GM21576 (cell line): ENCODE results near the gene TYMP.
"Not testable (repeated sequence)": the region's sequence is repeated elsewhere in the genome, so short reads cannot be mapped to it uniquely, and the experiment has no call there.

Source experiments
- ATAC-seq: cut with Tn5 transposase; IDR thresholded peaks from one replicate; pipeline ENCODE4 v1.9.1; 2021; ENCODE audit warnings: mild to moderate bottlenecking, moderate library complexity; ENCODE audit not compliant: unreplicated experiment

TYMP gene

DNA sequence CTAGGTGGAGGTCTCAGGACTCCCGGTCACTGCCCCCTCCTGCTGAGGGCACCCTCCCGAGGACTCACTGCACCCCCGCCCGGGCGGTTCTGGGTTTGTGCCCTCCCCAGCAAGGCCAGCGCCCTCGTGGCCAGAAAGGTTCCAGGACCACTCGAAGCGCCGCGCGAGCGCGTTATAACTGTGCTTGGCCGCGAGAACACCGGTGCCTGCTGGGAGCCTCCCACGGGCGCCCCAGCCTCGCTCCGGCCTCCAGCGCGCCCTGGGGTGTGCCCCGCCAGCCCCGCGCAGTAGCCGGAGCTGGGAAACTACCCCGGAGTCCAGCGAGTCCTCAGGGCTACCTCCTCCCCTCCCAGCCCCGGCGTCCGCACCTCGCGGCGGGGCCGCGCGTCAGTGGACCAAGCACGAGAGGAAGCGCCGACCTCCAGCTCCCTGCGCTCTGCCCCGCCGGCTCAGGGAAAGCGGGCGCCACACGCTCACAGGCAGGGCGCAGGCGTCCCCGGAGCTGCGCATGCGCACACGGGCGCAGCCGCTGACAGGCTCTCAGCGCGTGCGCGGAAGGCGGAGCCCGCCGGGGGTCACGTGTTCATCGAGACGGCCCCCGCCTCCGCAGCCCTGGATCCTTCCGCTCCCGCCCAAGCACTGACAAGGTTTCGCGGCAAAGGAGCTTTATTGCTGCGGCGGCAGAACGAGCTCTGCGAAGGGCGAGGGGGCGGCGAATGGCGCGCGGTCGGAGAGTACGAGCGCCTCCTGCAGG is 4.5 kb downstream of the TYMP start, which contains the start of gene SCO2:
TSS of gene SCO2 (minus strand) at position 495 of the 754 bp plus-strand sequence. CDS start 1,187 bp downstream, outside the sequence.
- peak; percentile 35 for ATAC-seq

GRCh38 chr22:50524676-50525103 is 5.1 kb downstream of the TYMP start:
- ATAC-seq = no peak

- ATAC-seq = no peak
Observed at GRCh38 chr22:50523806-50524675, 5.8 kb downstream of the TYMP start.

DNA sequence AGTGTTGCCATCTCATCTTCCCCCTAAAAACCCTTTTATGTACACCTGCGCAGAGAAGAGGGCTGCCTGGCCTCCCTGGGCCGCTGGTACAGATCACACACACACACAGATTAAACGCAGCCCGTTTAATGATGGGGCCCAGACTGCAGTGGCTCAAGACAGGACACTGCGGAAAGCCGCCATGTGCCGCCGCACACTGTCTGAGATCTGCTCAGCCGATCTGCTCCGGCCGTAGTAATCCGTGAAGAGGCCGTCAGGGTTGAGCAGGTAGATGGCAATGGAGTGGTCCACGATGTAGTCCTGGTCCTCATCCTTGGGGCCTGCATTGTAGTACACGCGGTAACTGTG is 6.4 kb downstream of the TYMP start:
- ATAC-seq = no peak

DNA sequence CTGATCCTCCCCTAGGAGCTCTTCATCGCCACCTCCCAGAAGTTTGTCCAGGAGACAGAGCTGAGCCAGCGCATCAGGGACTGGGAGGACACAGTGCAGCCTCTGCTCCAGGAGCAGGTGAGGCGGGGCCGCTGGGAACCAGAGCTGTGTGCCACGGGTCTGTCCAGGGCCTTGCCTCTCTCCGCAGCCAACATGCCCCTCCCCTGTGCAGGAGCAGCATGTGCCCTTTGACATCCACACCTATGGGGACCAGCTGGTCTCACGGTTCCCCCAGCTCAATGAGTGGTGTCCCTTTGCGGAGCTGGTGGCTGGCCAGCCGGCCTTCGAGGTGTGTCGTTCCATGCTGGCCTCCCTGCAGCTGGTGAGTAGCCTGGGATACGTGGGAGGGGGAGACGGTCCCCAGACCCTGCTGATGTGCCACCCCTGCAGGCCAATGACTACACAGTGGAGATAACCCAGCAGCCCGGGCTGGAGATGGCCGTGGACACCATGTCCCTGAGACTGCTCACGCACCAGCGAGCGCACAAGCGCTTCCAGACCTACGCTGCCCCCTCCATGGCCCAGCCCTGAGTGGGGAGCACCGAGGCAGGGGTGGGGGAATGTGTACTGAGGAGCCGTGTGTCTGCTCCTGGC is 6.9 kb downstream of the TYMP start:
- no peak for ATAC-seq

- ATAC-seq = no peak
Observed at GRCh38 chr22:50522208-50522805, 7.5 kb downstream of the TYMP start.

- ATAC-seq = no peak
Observed at GRCh38 chr22:50521710-50522109, 8.1 kb downstream of the TYMP start.

DNA sequence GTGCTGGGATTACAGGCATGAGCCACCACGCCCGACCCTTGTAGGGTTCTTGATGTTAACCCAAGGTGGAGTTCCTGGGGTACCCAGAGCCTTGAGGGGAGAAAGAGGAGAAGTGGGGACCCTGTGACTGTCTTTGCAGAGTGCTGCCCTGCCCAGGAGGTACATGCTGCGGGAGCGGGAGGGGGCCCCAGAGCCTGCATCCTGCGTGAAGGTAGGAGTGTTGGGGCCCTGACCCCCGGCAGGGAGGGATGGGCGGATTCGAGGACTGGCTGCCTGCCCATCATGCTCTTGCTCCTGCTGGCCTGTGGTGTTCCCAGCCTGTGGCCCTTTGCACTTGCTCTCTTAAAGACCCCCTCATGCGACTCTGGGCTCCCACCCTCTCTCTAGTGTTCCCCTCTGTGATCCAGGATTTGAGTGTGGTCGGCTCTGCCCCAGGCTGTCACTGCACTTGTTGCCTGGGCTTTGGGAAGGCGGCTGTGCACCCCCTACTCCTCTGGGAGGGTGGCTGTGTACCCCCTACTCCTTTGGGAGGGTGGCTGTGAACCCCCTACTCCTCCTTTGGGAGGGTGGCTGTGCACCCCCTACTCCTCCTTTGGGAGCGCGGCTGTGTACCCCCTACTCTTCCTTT is 8.9 kb downstream of the TYMP start:
- no peak for ATAC-seq

GRCh38 chr22:50520184-50520583 is 9.6 kb downstream of the TYMP start:
- not testable (repeated sequence) for ATAC-seq

GRCh38 chr22:50519151-50519550 is 10.7 kb downstream of the TYMP start:
- ATAC-seq = no peak

DNA sequence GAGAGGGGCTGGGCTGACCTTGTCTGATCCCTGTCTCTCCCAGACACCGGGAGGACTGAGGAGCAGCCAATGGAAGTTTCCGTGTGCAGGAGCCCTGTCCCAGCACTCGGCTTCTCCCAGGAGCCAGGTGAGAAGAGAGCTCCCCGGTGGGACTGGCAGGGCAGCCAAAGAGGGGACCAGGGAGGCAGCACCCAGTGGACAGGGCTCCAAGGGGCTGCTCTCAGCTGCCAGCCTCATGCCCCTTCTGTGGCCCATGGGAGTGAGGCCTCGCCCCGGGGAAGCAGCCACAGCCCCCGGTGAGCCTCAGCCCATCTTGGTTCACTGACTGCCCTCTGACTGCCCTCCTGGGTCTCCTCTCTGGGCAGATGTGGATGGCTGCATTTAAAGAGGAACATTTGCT is 11.2 kb downstream of the TYMP start:
- no peak for ATAC-seq

DNA sequence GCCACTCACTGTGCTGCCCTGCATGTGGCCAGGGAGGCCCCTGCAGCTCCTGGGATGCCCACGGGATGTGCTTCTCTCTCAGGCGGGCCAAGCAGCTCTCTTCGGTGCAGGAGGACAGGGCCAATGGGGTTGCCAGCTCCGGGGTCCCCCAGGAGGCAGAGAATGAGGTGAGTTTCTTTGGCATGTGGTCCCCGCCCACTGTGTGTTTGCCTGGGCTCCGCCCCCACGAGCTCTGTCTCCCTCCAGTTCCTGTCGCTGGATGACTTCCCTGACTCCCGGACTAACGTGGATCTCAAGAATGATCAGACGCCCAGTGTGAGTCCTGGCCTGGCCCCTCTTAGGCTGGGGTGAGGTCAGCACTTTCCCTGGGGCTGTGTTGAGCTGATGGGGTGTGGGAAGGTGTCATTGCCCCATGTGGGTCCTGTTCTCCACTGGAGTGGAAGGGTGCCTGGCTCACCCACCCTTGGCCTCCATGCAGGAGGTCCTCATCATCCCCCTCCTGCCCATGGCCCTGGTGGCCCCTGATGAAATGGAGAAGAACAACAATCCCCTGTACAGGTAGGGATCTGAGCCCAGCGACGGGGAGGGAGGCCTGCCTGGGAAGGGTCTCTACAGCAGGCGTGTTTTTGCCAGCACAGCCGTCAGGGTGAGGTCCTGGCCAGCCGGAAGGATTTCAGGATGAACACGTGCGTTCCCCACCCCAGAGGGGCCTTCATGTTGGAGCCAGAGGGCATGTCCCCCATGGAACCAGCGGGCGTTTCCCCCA is 12.1 kb downstream of the TYMP start:
- no peak for ATAC-seq

GRCh38 chr22:50516891-50517290 is 12.9 kb downstream of the TYMP start:
- ATAC-seq = no peak

DNA sequence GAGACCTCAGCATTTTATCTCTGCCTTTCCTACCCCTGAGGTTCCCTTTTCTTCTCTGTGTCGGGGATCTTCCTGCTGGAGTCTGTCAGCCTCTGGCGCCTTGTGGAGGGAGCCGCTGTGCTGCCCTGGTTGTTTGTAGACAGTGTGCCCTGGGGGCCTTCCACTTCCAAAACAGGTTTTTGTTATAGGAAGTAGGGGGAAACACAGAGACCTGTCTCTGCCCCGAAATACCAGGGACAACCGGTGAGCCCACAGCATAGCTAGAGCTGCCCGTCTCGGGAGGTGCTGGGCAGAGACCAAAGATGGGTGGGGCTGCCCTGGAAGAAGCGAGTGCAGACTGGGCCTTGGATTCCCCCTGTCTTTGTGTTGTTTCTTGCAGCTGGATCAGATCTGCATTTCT is 13.7 kb downstream of the TYMP start:
- ATAC-seq = no peak

DNA sequence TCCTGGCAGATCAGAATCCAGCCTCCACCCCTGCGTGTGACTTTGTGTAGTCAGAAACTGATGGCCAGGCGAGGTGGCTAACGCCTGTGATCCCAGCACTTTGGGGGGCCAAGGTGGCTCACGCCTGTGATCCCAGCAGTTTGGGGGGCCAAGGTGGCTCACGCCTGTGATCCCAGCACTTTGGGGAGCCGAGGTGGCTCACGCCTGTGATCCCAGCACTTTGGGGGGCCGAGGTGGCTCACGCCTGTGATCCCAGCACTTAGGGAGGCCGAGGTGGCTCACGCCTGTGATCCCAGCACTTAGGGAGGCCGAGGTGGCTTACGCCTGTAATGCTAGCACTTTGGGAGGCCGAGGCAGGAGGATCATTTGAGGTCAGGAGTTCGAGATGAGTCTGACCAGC is 16.6 kb downstream of the TYMP start:
- no peak for ATAC-seq

GRCh38 chr22:50508897-50509296 is 20.9 kb downstream of the TYMP start:
- ATAC-seq = no peak

DNA sequence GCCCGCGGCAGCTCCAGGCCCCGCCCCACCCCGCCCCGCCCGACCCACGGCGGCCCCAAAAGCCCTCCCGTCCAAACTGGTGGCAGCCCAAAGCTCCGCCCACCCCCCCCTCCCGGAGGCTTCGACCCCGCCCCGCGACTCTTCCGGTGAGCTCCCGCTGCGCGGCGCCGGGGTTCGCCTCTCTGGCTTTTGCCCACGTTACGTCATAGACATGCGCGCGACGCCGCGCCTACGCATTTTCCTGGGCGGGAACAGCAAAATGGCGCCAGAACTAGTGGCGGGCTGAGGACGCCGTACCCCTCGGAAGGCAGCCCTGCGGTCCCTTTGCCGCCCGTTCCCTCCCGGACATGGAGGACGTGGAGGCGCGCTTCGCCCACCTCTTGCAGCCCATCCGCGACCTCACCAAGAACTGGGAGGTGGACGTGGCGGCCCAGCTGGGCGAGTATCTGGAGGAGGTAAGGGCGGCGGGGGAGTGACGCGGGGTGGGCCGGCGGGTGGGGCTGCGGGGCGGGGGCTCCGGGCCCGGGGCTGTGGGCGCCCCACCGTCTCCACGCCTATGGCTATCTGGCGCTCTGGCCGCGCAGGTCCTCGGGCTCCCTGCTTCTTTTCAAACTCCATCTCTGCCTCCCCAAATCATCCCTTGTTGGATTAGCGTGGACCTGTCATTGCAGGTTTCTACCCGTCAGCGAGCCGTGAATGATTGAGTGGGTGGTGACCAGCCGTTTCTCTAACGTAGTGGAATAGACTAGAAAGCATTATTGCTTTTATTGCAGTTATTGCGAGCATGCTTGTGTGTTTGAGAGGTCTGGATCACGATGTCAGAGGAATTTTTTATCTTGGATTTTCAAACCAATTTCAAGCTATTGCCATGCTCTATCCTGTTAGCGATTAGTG is 21.6 kb downstream of the TYMP start, which contains the start of gene NCAPH2:
TSS of gene NCAPH2 (plus strand) at position 234 of the 894 bp plus-strand sequence. CDS start at position 348, 114 bp downstream.
- peak; percentile 57 for ATAC-seq

GRCh38 chr22:50507421-50507990 is 22.3 kb downstream of the TYMP start, which contains the start of gene LMF2:
LMF2 (minus strand) TSS chr22:50507702; CDS start chr22:50507675, 27 bp downstream.
- peak; percentile 47 for ATAC-seq
